ENCODE data around the gene PANK4.

Gene PANK4

DNA sequence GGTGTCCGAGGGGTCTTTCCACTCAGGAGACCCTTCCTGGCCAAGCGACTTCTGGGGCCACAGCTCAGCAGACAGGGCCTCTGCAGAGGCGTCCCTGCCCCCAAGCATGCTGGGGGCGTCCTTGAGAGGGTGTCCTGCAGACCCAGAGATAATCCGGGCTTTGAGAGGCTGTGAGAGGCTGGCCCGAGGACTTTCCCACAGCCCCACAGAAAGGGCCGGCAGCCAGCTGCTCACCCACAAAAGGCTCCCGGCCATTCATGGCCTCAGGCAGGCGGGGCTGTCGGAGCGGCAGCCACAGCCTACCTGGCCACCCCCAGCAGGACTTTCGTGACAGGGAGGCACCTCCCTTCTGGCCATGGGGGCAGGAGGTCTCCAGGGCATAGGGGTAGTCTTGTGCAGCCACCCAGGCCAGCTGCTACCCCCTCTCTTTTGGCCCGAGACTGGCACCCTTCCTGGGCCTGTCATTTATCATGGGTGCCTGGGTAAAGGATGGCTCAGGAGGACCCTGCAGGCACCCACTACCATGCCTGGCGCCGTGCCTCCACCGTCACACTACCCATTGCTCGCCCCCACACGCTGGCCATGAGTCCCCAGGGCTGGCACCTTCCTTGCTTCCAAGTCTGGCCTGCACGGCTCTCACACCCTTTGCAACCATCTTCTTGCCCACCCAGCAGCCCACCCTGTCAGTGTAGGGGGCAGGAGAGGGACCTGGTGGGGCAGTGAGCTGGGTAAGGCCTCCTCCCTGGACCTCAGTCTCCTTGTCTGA is 18.7 kb upstream of the PANK4 start:
- no peak for DNase-seq (ENCODE audit: low read depth)

DNA sequence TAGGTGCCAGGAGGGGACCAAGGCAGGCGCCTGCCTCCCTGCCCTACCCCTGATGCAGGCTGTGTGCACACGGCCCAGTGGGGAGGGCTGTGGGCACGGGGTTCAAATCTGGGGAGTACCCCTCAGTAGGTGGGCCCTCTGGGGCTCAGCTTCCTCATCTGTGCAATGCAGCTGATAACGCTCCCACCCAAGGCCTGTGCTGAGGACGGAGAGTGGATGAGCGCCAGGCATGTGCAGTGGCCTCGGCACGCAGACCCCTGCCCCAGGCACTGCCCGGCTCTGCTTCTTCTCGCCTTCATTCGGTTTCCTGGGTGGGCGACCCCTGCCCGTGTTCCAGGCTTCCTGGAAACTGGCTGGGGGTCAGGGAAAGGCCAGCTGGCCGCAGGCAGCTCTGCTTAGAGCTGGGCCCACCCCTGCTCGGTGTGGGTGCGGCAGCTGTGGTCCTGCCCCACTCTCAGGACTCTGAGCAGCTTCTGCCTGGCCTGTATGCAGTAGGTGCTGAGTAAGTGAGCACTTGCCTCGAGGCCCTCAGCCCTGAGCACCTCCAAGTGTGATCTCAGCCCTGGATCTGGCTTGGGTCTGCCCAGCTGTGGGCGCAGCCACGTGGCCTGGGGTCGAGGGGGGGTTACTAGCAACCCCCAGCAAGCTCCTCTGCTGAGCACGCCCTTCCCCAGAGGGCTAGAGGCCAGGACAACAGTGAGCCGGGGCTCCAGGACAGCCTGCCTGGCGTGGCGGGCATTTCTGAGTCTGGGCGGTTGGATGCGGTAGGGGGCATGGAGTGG is 17.9 kb upstream of the PANK4 start:
- no peak for DNase-seq (ENCODE audit: low read depth)

DNA sequence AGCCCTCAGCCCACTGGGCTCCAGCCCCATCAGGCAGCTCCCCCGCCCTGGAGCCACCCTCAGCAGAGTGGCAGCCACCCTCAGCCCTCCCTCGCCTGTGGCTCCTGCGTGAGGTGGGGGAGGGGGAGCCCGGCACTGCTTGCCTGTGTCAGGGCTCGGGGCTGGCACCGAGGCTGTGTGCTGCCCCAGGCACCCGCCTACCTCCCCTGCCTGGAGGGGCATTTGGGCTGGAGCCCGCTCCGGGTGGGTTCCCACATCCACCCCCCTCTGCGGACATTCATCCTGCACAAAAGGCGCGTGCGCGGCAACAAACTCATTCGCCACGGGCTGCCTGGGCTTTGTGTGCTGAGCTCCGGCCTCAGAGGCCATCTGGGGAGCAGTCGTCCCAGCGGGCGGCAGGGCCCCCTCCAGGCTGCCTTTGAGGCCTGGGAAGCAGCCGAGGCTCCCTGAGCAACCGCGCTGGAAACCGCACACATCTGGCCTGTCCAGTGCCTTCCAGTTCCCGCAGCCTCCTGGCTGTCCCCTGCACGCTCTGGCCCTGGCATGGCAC is 17.2 kb upstream of the PANK4 start:
- no peak for DNase-seq (ENCODE audit: low read depth)

DNA sequence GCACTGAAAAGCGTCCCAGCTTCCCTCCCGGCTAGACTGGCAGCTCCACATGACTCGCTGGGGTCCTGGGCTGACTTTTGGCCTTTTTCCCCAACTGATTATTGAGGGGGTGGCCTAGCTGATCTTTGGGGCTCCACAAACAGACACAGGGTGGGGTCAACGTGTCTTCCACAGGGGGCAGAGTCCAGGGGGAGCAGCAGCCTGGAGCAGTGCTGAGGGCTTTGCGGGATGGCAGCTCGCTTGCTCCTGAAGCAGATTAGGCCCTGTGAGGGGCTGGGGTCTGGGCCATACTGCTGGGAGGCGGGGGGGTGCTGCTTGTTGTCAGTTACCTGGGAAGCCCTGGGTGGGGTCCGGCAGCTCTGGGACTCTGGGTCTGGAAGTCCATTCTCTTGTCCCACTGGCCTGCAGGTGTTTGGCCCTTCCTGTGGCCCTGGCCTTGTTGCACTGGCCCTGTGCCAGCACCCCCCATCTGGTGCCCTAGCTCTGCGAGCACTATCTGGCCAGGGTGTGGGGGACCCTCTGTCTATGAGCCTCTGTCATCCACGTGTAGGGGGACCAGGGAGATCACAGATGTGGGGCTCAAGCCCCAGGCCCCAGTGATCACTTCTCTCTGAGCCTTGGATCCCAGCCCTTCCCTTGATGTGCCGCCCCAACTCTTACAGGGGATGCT is 16.0 kb upstream of the PANK4 start:
- no peak for DNase-seq (ENCODE audit: low read depth)

DNA sequence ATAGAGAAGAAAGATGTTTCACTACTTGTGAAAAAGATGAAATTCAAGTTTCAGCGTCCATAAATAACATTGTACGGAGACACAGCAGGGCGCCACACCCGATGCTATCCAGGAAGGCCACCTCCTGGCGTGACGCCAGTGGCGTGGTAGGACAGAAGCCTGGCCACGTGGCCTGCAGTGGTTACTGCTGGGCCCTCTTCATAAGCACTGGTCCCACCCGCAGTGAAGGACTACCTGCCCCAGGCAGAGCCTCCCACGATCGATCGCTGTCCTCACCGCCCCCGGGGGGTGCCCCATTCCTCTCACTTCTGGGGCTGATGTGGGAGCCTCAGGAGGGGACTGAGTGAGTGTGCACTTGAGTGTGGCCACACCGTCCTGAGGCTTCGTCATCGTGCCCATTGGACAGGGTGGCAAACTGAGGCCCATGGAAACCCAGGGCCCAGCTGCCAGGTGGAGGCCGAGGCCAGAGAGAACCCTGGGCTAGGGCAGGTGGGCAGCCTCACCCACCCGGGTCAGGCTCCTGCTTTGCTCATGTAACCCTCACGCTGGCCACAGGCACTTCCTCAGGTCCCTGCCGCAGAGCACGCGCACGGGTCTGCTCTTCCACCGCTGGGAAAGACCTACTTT is 15.3 kb upstream of the PANK4 start:
- DNase-seq (ENCODE audit: low read depth), result no peak

DNA sequence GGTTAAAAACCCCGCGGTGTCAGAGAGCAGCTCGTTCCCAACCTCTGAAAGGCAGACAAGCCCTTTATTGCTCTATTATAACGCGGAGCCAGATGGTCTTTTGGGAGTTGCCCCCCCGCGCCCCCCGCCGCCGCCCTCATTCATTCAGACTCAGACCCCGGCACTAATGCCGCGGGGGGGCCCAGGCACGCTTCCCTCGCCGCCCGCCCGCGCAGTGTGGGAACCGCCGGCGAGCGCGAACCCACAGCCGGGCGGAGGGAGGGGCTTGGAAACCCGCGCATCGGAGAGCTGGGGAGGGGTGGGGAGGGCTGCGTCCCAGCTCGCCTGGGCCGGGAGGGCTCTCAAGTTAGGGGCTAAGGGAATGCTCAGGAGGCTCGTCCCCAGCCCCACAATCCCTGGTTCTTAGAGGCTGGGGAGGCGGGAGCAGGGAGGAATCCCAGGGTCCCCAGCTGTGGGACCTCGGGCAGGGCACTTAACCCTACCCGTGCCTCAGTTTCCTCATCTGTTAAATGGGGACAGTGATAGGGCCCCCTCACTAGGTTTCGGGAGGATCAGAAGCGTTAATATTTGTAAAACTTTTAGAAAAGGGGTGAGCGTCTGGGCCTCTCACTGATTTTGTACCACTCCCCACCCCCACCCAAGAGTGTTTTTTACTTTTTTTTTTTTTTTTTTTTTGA is 14.6 kb upstream of the PANK4 start:
- DNase-seq (ENCODE audit: low read depth), result no peak

DNA sequence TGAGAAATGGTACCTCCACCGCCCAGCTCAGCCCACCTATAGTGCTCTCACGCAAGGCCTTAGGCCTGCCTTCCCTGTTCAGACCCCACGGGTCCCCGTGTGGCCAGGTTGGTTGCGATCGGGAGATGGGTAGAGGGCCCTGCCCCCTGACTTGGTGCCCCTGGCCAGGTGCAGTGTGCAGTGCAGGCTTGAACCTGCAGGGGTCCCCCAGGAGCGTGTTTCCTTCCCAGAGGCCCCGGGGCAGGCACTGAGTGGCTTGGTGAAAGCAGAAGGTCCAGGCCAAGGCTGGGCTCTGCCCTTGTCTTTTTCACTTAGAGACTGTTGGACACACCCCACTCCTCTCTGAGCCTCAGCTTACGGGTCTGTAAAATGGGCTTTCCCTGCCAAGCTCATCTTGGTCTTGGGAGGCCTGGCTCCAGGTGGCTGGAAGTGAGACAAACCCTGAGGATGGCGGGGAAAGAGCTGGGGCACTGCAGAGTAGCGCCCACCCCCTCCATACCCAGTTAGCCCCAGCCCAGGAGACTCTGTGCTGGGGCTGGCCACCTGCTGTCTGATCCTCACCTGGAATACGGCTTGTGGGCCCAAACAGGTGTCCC is 13.0 kb upstream of the PANK4 start:
- no peak for DNase-seq (ENCODE audit: low read depth)

DNA sequence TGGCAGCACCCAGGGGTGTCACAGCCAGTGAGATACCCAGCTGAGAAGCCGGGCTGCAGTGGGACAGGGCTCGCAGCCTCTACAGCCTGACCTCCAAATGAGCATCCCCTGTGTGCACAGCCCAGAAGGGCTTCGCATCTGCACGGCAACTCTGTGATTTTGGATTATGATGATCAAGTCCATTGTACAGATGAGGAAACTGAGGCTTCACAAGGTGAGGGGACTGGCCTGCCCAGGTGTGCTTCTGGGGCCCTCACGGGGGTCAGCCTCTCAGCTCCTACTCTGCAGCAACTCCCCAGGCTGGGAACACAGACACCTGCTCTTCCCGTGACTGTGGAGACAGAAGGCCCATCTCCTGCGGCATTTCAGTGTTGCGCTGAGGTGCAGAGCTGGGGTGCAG is 12.5 kb upstream of the PANK4 start:
- DNase-seq (ENCODE audit: low read depth), result no peak

DNA sequence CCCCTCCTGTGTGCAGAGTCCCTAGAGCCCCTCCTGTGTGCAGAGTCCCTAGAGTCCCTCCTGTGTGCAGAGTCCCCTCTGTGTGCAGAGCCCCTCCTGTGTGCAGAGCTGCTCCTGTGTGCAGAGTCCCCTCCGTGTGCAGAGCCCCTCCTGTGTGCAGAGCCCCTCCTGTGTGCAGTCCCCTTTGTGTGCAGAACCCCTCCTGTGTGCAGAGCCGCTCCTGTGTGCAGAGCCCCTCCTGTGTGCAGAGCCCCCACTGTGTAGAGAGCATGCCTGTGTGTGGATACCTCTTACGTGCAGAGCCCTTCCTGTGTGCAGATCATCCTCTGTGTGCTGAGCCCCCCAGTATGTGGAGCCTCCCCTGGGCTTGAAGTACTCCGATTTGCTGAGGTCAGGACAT is 12.0 kb upstream of the PANK4 start:
- DNase-seq (ENCODE audit: low read depth), result no peak

DNA sequence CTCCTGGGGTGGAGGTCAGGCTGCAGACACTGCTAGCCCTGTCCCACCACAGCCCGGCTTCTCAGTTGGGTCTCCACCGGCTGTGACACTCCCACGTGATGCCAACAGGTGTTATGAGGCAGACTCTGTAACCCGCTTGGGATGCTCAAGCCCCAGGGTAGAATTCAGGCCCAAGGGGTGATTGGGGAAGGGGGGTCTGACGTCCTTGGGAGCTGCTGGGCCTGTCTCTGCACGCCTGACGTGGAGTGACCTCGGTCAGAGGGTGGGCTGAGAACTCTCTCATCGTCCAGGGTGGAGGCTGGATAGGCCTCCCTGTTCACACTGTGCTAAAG is 11.4 kb upstream of the PANK4 start:
- DNase-seq (ENCODE audit: low read depth), result no peak

DNA sequence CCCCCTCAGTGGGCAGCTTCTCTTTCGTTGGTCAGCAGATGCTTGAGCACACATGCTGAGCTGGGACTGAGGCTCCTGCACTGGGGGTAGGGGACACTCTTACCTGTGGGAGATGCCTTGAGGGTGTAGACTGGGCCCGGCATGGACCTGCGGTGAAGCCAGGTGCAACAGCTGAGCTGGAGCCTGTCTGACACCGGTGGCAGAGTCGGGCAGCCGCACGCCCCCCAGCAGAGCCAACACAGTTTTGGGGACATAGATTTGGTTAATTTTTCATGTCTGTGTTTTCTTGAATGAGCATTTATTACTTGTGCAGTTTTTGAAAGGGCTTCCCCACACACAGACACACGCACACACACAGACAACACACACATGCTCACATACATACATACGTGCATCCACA is 9.6 kb upstream of the PANK4 start:
- no peak for DNase-seq (ENCODE audit: low read depth)

DNA sequence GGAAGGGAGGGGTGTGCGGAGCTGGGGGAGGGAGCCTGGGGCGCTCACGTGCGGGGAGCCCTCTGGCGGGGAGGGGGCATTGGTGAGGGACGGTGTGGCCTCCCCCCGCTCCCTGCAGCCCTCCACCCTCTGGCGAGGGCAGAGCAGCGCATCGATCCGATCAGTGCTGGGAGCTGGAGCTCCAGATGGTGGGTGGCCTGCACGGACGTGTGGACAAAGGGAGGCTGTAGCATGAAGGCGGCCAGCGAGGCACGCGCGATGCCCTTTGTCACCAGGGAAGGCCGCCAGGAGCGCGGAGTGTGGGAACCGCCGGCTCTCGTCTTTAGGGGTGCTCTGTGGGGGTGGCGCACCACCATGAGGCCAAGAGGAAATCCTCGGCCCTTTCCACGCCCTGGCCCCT is 9.1 kb upstream of the PANK4 start:
- no peak for DNase-seq (ENCODE audit: low read depth)

DNA sequence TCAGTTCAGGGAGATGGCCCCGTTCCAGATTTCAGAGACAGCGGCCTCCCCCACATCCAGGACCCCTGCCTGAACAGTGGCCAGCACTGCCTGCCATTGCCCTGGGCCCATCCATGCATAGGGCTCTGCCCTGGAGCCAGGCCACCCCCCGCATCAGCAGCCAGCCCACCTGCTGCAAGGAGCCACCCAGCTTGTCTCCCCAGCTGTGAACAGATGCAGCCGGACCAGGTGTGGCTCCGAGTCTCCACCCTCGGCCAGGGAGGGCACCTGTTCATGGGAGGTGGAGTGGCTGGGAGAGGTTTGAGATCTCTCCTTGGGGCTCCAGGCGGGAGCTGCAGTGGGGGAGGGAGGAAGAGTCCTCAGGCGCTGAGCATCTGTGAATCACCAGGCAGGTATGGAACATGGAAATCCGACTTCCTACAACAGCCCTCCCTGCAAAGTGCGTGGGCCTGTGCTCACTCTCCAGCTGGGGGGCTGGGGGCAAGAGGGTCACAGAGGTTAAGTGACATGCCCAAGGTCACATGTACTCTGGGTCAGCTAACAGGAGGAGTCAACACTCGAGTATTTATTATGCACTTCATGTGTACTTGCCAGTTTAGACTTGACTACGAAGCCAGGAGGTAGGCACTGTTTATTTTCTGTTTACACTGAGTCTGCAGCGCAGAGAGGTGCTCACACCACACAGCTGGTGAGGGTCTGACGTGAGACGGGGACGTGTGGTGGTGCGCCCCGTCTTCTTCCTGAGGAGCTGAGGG is 8.5 kb upstream of the PANK4 start:
- DNase-seq (ENCODE audit: low read depth), result no peak

DNA sequence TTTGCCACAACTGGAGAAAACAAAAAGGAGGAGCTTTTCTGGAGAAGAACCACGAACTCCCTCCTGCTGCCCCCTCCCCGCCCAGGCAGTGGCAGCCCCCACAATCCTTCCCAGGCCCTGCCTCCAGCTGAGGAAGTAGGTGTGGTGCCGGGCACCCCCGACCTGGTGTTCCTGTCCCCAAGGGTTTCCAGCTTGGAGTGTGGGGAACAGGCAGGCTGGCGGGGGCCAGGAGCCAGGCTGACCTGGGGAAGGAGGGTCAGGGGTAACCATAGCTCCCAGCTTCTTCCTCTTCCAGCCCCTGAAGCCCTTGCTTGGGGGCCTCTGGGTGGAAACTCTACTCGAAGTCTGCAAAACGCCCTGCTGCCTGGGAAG is 7.9 kb upstream of the PANK4 start:
- no peak for DNase-seq (ENCODE audit: low read depth)

DNA sequence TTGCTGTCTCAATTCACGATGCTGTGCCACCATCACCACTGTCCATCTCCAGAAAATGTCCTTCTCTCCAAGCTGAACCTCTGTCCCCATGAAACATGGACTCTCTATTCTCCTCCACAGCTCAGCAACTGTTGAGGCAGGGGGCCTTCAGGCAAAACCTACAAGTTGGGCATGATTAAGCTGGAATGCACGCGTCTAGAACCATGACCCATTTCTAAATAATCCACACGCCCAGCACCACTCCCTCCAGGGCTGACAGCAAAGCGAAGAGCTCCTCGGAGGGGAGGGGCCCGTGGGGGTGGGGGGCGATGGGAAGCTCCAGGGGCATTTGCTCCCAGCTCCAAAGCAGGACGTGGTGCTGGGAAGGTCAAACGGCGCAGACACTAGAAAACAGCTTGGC is 7.0 kb upstream of the PANK4 start:
- no peak for DNase-seq (ENCODE audit: low read depth)

DNA sequence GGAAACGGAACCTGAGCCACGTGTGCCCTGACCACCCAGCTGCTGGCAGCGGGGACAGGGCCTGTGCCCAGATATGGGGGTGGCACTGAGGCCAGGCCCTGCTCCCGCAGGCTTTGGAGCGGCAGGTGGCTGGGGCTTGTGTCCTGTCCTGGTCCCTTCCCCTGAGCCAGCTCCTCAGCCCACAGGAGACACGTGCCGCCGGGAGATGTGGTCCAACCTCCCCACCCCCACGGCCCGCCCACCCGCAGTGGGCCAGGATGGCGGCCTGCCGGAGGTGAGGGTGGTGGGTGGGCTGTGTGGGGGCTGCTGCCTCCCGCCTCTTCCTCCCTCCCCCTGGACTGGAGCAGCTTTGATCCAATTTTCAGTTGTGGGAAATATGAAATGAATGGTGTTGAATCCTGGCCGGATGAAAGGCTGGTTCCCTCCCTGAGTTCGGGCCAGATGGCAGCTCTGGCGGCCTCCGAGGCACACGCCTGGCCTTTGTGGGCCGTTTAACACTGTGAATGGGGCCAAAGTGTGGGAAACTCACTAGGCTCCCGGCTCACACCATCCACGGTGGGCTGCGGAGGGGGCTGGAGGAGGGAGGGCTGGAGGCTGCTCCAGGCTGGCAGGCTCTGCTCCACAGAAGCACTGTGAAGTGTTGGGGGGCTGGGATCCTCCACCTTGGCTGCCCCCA is 6.2 kb upstream of the PANK4 start:
- no peak for DNase-seq (ENCODE audit: low read depth)

DNA sequence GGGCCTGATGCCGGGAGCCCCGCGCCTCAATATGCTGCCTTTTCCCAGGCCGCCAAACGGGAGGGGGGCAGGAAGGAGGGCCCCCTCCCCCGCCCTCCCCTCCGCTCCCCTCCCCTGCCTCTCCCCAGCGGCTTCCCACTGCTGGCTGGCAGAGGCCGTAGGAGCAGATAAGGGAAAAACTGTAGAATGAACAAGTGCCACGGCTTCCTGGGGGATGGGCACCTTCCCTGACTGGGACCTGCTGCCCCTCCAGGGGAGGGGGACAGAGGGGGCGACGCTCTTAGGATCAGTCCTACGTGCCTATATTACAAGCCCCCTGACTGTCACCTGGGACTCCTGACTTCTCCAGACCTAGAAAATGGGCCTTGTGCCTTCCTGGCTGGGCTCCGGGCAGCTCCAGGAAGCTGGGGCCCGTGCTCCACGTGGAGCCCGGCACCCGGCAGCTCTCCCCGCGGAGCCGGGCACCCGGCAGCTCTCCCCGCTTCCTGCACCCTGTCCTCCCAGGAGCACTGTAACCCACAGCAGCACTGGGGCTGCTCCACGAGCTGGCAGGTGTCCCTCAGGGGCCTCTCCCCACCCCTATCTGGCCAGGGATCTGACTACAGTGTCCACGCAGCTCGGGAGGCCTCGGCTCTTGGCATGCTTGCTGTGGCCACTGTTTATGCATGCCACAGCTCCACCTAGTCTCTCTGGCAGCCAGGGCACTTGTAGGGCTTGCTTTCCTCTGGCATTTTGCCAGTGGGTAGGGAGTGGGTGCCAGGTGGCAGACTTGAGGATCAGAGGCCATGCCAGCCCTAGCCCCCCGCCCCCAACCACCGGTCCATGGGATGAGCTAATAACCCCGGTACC is 4.3 kb upstream of the PANK4 start:
- DNase-seq (ENCODE audit: low read depth), result no peak

DNA sequence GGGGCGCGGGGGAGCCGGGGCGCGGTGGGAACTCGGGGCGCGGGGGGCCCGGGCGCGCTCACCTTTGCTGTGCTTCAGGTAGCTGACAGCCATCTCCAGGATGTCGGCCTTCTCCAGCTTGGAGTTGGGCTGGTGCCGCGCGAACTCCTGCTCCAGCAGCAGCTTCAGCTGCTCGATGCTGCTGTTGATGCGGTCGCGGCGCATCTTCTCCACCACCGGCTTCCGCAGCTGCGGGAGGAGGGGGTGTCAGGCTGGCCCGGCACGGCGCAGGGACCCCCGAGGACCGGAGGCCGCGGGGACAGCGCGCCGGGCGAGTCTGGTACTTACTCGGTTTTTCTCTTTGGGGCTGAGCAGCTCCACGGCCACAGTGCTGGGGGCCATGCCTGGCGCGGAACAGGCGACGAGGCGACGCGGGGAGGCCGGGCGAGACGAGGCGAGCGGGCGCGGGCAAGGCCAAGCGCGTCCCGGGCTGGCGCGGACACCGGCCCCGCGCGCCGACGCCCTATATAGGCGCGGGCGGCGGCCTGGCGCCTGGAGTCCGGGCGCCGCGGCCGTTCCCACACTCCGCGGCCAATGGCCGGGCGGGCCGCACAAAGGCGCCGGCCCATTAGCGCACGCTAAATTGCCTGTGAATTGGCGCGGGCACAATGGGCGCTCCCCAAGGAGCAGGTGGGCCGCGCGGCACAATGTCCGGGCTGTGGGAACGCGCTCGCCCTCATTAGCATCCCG is 3.6 kb upstream of the PANK4 start, which contains the start of gene HES5:
Gene HES5 (minus strand): TSS at position 480 of the 729 bp plus-strand sequence. CDS start 99 bp downstream, at position 381.
- no peak for DNase-seq (ENCODE audit: low read depth)

All from CMK (cell line).